MM.1S (cell line): Measurements from ENCODE around the gene KIF20B.

Source experiments
- DNase-seq: peaks from one replicate; pipeline ENCODE4 v3.0.0-alpha.2; 2015
- H2AFZ ChIP-seq: fragments of 300-600 bp; sonication (generic); 2 replicates; pipeline ENCODE4 v1.6.0; 2016; ENCODE audit warnings: antibody characterized with exemption, low read length
- H3F3A ChIP-seq: fragments of 300-600 bp; sonication (generic); 2 replicates; pipeline ENCODE4 v1.6.1; 2016; ENCODE audit warnings: mild to moderate bottlenecking, antibody characterized with exemption, low read length, moderate library complexity, mixed read lengths; ENCODE audit not compliant: insufficient read depth
- H3K27ac ChIP-seq: fragments of 300-600 bp; sonication (generic); 2 replicates; pipeline ENCODE4 v1.5.1; 2016; ENCODE audit warnings: mild to moderate bottlenecking, low read length
- H3K27me3 ChIP-seq: fragments of 300-600 bp; sonication (generic); replicated peaks from 2 replicates; pipeline ENCODE4 v1.6.0; 2016; ENCODE audit warnings: low read length; ENCODE audit not compliant: insufficient read depth
- H3K36me3 ChIP-seq: fragments of 300-600 bp; sonication (generic); replicated peaks from 2 replicates; pipeline ENCODE4 v1.6.1; 2016; ENCODE audit warnings: mild to moderate bottlenecking, low read length, mixed read lengths; ENCODE audit not compliant: insufficient read depth
- H3K4me1 ChIP-seq: fragments of 300-600 bp; sonication (generic); 2 replicates; pipeline ENCODE4 v1.6.1; 2016; ENCODE audit warnings: low read length, mixed read lengths
- H3K4me2 ChIP-seq: fragments of 300-600 bp; sonication (generic); 2 replicates; pipeline ENCODE4 v1.6.0; 2016; ENCODE audit warnings: low read depth, low read length
- H3K4me3 ChIP-seq: fragments of 300-600 bp; sonication (generic); 2 replicates; pipeline ENCODE4 v1.5.1; 2016; ENCODE audit warnings: low read length, mixed read lengths
- H3K79me2 ChIP-seq: fragments of 300-600 bp; sonication (generic); 2 replicates; pipeline ENCODE4 v1.6.1; 2016; ENCODE audit warnings: mixed run types, low read length, mixed read lengths
- H3K9ac ChIP-seq: fragments of 300-600 bp; sonication (generic); 2 replicates; pipeline ENCODE4 v1.6.1; 2016; ENCODE audit warnings: low read length, mixed read lengths
- H3K9me2 ChIP-seq: fragments of 300-600 bp; sonication (generic); replicated peaks from 2 replicates; pipeline ENCODE4 v1.6.1; 2016; ENCODE audit warnings: mild to moderate bottlenecking, low read length, mixed read lengths; ENCODE audit not compliant: insufficient read depth
- H3K9me3 ChIP-seq: fragments of 300-600 bp; sonication (generic); replicated peaks from 2 replicates; pipeline ENCODE4 v1.6.1; 2016; ENCODE audit warnings: mild to moderate bottlenecking, low read length, mixed read lengths; ENCODE audit not compliant: insufficient read depth
- H4K20me1 ChIP-seq: fragments of 300-600 bp; sonication (generic); 2 replicates; pipeline ENCODE4 v1.6.1; 2016; ENCODE audit warnings: mild to moderate bottlenecking, low read length, moderate library complexity, mixed read lengths; ENCODE audit not compliant: insufficient read depth
- EZH2 ChIP-seq: fragments of 300-600 bp; sonication (generic); optimal IDR thresholded peaks from 2 replicates; pipeline ENCODE3; 2017; ENCODE audit warnings: low read depth, mild to moderate bottlenecking, antibody characterized with exemption, low read length, mixed read lengths
- EZH2phosphoT487 ChIP-seq: fragments of 300-600 bp; sonication (generic); IDR thresholded peaks from 2 replicates; pipeline ENCODE4 v1.6.1; 2018; ENCODE audit warnings: antibody characterized with exemption, low read length
- TF ChIP-seq, protein P1 (sequence below): fragments of 300-600 bp; sonication (generic); IDR thresholded peaks from 2 replicates; pipeline ENCODE4 v1.5.1; 2016; ENCODE audit warnings: antibody characterized with exemption, low read length, mixed read lengths

KIF20B gene

DNA sequence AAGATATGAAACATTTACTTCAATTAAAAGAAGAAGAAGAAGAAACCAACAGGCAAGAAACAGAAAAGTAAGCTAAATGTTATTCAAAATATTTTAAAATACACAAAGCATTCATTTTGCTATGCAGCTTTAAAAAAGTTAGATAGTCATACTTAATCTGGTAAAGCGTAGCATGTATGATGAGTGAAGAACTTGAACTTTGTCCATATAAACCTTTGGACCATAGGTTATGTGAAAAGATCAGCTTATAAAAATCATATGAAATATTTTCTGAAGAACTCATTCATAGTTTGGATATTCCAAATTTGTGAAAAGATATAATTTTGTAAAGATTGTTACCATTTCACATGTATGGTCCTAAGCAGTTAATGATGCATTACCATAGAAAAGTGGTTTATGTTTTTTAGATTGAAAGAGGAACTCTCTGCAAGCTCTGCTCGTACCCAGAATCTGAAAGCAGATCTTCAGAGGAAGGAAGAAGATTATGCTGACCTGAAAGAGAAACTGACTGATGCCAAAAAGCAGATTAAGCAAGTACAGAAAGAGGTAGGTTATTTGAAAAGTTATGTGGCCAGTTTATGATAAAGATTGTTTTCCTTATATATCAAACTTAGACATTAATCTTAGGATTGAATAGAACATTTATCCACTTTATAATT lies 37.3 kb downstream of the KIF20B start:
- Histone ChIP-seq H3K4me3 (no peak overlapping the region; the same call in 1 of the 2 replicates), H2AFZ (no peak overlapping the region), H3K9me3 (no peaks in the 10 kb centered on the region), H3K4me2 (peak overlapping the region; percentile 14; the same call in 1 of the 2 replicates), H3K36me3 (peaks cover 4% of the 10 kb centered on the region; the same call in 1 of the 2 replicates), H3K27ac (no peak overlapping the region), H3F3A (peaks cover 9% of the 10 kb centered on the region), H3K79me2 (no peaks in the 10 kb centered on the region), H3K9me2 (no peaks in the 10 kb centered on the region), H4K20me1 (no peaks in the 10 kb centered on the region), H3K4me1 (peaks cover 7% of the 10 kb centered on the region), H3K9ac (no peak overlapping the region), H3K27me3 (no peaks in the 10 kb centered on the region)
- TF ChIP-seq EZH2 (no peak), EZH2phosphoT487 (no peak)
- TF ChIP-seq, protein P1, sequence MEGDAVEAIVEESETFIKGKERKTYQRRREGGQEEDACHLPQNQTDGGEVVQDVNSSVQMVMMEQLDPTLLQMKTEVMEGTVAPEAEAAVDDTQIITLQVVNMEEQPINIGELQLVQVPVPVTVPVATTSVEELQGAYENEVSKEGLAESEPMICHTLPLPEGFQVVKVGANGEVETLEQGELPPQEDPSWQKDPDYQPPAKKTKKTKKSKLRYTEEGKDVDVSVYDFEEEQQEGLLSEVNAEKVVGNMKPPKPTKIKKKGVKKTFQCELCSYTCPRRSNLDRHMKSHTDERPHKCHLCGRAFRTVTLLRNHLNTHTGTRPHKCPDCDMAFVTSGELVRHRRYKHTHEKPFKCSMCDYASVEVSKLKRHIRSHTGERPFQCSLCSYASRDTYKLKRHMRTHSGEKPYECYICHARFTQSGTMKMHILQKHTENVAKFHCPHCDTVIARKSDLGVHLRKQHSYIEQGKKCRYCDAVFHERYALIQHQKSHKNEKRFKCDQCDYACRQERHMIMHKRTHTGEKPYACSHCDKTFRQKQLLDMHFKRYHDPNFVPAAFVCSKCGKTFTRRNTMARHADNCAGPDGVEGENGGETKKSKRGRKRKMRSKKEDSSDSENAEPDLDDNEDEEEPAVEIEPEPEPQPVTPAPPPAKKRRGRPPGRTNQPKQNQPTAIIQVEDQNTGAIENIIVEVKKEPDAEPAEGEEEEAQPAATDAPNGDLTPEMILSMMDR, result no peak
- peak; percentile 65 for DNase-seq

- no peak overlapping the region for H3K27ac ChIP-seq
- TF ChIP-seq, protein P1, result no peak
- TF ChIP-seq EZH2phosphoT487 (no peak), EZH2 (no peak)
- DNase-seq, result no peak
- no peak overlapping the region for H3K4me2 ChIP-seq
- no peak overlapping the region for H3K9ac ChIP-seq
- no peak overlapping the region for H3K4me3 ChIP-seq
- H3K36me3 ChIP-seq, result peaks cover 5% of the 10 kb centered on the region; the same call in 1 of the 2 replicates
- H2AFZ ChIP-seq, result no peak overlapping the region
- no peaks in the 10 kb centered on the region for H3K9me3 ChIP-seq
- H3K27me3 ChIP-seq, result no peaks in the 10 kb centered on the region
- no peaks in the 10 kb centered on the region for H3K9me2 ChIP-seq
- H4K20me1 ChIP-seq, result no peaks in the 10 kb centered on the region
- H3K4me1 ChIP-seq, result peaks cover 7% of the 10 kb centered on the region
- H3F3A ChIP-seq, result peaks cover 9% of the 10 kb centered on the region
- H3K79me2 ChIP-seq, result no peaks in the 10 kb centered on the region
These were observed 39.9 kb downstream of the KIF20B start for GRCh38 chr10:89741126-89741762.

GRCh38 chr10:89744026-89744425 lies 42.6 kb downstream of the KIF20B start:
- Histone ChIP-seq H3F3A (no peaks in the 10 kb centered on the region), H3K4me2 (no peak overlapping the region), H3K4me1 (no peaks in the 10 kb centered on the region), H3K27ac (no peak overlapping the region), H3K9me2 (no peaks in the 10 kb centered on the region), H3K4me3 (no peak overlapping the region), H3K27me3 (no peaks in the 10 kb centered on the region), H3K79me2 (no peaks in the 10 kb centered on the region), H3K9ac (no peak overlapping the region), H3K36me3 (peaks cover 5% of the 10 kb centered on the region; the same call in 1 of the 2 replicates), H3K9me3 (no peaks in the 10 kb centered on the region), H2AFZ (no peak overlapping the region), H4K20me1 (no peaks in the 10 kb centered on the region)
- TF ChIP-seq EZH2 (no peak), EZH2phosphoT487 (no peak)
- TF ChIP-seq, protein P1, result no peak
- DNase-seq, result no peak
